Erythroblast (primary cell): ENCODE results near the gene JADE1.

ENCODE experiments used
- GATA1 ChIP-seq: IDR thresholded peaks from 2 replicates; pipeline ENCODE4 v1.6.1; 2011; ENCODE audit warnings: low read depth, mild to moderate bottlenecking, control low read depth, low read length, moderate library complexity
- POLR2A ChIP-seq: IDR thresholded peaks from 2 replicates; pipeline ENCODE4 v1.6.1; 2011; ENCODE audit warnings: mild to moderate bottlenecking, low read length

DNA sequence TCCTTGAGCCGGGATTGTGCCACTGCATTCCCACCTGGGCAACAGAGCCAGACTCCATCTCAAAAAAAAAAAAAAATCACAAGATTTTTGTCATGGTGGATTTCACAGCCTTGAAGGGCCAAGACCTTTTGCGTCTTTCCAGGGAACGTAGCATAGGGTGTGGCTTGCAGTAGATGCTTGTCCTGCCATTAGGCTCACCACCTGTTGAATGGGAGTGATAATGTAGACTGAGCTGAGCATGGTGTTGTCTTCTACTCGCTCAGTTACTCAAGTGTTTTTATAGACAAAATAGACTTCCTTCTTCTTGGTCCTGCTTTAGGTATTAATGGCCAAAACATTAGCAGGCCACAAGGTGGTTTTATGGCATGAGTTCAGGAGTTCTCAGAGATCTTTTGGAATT is 40.8 kb downstream of the JADE1 start:
- TF ChIP-seq POLR2A = no peak
- no peak for TF ChIP-seq GATA1
